Osteoblast (primary cell): ENCODE data around the gene DBR1. TPM values are rescaled to one million over a fixed set of nuclear protein-coding genes. Genes with fewer than 3 reads are reported as not detected.

Experiments used
- DNase-seq: peaks from one replicate; pipeline ENCODE4 v3.0.0; 2011; ENCODE audit warnings: low spot score, mixed read lengths; ENCODE audit not compliant: insufficient read length; ENCODE audit errors: missing footprints
- H2AFZ ChIP-seq: 2 replicates; pipeline ENCODE4 v1.6.0; 2011; ENCODE audit warnings: mild to moderate bottlenecking, low read length
- H3K27ac ChIP-seq: 2 replicates; pipeline ENCODE4 v1.5.1; 2011; ENCODE audit warnings: mild to moderate bottlenecking, low read depth, low read length, moderate library complexity
- H3K27me3 ChIP-seq: 2 replicates; pipeline ENCODE4 v1.6.0; 2012; ENCODE audit warnings: mild to moderate bottlenecking, control low read depth, inconsistent platforms, low read length, moderate library complexity; ENCODE audit not compliant: insufficient read depth
- H3K36me3 ChIP-seq: 2 replicates; pipeline ENCODE4 v1.5.1; 2011; ENCODE audit warnings: mild to moderate bottlenecking, low read length, control low read depth, moderate library complexity; ENCODE audit not compliant: insufficient read depth
- H3K4me1 ChIP-seq: 2 replicates; pipeline ENCODE4 v1.5.1; 2011; ENCODE audit warnings: mild to moderate bottlenecking, low read length, control low read depth, moderate library complexity; ENCODE audit not compliant: insufficient read depth
- H3K4me2 ChIP-seq: 2 replicates; pipeline ENCODE4 v1.6.0; 2011; ENCODE audit warnings: mild to moderate bottlenecking, low read length; ENCODE audit not compliant: insufficient read depth
- H3K4me3 ChIP-seq: fragments of 200-600 bp; sonication (generic); 3 replicates; pipeline ENCODE4 v1.5.1; 2012; ENCODE audit warnings: mild to moderate bottlenecking, low read length, inconsistent platforms; ENCODE audit not compliant: insufficient read depth
- H3K79me2 ChIP-seq: 2 replicates; pipeline ENCODE4 v1.6.0; 2012; ENCODE audit warnings: mild to moderate bottlenecking, low read length, control low read depth, inconsistent platforms; ENCODE audit not compliant: insufficient read depth
- H3K9me3 ChIP-seq: 2 replicates; pipeline ENCODE4 v1.5.1; 2011; ENCODE audit warnings: low read depth, low read length, control low read depth
- H4K20me1 ChIP-seq: 2 replicates; pipeline ENCODE4 v1.6.0; 2012; ENCODE audit warnings: mild to moderate bottlenecking, low read length, control low read depth; ENCODE audit not compliant: insufficient read depth
- total RNA-seq: library from RNA; depleted of rRNA; stranded (reverse); fragments of >200 nt; gene quantifications from 2 replicates; pipeline ENCODE4 v1.2.3, GENCODE V29; 2012
- TF ChIP-seq, protein P1 (sequence below): IDR thresholded peaks from 2 replicates; pipeline ENCODE4 v1.5.1; 2011; ENCODE audit warnings: mild to moderate bottlenecking, low read depth, low read length, moderate library complexity; ENCODE audit errors: extremely low read depth

DBR1 gene, protein sequence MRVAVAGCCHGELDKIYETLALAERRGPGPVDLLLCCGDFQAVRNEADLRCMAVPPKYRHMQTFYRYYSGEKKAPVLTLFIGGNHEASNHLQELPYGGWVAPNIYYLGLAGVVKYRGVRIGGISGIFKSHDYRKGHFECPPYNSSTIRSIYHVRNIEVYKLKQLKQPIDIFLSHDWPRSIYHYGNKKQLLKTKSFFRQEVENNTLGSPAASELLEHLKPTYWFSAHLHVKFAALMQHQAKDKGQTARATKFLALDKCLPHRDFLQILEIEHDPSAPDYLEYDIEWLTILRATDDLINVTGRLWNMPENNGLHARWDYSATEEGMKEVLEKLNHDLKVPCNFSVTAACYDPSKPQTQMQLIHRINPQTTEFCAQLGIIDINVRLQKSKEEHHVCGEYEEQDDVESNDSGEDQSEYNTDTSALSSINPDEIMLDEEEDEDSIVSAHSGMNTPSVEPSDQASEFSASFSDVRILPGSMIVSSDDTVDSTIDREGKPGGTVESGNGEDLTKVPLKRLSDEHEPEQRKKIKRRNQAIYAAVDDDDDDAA
- total RNA-seq: 16.3 and 17.1 TPM in 2 replicates

DNA sequence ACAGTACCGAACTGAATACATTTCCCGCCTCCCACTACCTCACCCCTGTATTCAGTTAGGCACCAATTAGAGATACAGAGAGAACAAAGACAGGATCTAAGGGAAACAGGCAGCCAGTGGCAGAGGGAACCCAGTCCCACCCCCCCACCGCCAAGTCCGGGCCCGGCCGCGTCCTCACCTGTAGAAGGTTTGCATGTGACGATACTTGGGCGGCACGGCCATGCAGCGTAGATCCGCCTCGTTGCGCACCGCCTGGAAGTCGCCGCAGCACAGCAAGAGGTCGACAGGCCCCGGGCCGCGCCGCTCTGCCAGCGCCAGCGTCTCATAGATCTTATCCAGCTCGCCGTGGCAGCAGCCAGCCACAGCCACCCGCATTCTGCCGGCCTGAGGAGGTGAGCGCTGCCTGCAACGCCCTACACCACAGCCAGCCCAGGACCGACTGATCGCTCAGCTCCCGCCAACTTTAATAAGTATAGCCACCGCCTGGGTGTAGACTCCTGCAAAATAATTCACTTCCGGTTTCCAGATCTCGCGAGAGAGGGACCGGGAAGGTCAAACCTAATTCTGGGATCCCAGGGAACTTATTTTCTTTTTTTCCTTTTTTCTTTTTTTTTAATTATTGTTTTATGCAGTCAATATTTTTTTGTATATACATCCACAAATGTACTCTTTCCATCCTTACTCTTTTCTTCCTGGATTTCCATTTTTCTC is at the start of gene DBR1:
Gene DBR1, minus strand, starts transcription at position 501 of the 711 bp plus-strand sequence. Its CDS starts 126 bp downstream, at position 375.
- Histone ChIP-seq H3K4me3 (peak within 1 kb of the TSS; percentile 78), H3K27me3 (no peaks in the 10 kb centered on the region), H3K4me2 (peak within 1 kb of the TSS; percentile 99), H2AFZ (peak within 1 kb of the TSS; percentile 82), H4K20me1 (peaks cover 3% of the 10 kb centered on the region), H3K27ac (peak within 1 kb of the TSS; percentile 52), H3K79me2 (peaks cover 29% of the 10 kb centered on the region), H3K4me1 (peaks cover 12% of the 10 kb centered on the region), H3K9me3 (no peaks in the 10 kb centered on the region), H3K36me3 (peaks cover 10% of the 10 kb centered on the region)
- TF ChIP-seq, protein P1, sequence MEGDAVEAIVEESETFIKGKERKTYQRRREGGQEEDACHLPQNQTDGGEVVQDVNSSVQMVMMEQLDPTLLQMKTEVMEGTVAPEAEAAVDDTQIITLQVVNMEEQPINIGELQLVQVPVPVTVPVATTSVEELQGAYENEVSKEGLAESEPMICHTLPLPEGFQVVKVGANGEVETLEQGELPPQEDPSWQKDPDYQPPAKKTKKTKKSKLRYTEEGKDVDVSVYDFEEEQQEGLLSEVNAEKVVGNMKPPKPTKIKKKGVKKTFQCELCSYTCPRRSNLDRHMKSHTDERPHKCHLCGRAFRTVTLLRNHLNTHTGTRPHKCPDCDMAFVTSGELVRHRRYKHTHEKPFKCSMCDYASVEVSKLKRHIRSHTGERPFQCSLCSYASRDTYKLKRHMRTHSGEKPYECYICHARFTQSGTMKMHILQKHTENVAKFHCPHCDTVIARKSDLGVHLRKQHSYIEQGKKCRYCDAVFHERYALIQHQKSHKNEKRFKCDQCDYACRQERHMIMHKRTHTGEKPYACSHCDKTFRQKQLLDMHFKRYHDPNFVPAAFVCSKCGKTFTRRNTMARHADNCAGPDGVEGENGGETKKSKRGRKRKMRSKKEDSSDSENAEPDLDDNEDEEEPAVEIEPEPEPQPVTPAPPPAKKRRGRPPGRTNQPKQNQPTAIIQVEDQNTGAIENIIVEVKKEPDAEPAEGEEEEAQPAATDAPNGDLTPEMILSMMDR: no peak
- peak; percentile 94 for DNase-seq

DNA sequence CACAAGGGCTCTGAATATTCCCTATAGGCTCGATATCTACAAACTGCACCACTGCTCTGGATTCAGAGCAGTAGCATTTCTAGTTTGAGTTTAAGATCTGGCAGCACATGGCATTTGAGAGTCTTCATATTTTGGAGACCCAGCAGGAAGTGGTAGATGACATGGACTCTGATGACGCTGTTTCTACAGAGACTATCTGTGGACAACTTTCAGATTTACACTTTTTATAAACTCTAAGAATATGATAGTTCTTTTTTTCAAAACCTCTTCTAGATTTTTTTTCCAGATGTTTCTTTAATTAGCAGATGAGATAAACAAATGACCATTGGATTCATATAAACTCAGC is 48.2 kb upstream of the DBR1 start:
- TF ChIP-seq, protein P1: no peak
- H3K9me3 ChIP-seq: no peaks in the 10 kb centered on the region
- H3K27ac ChIP-seq: no peak overlapping the region
- peaks cover 8% of the 10 kb centered on the region for H3K4me1 ChIP-seq
- no peaks in the 10 kb centered on the region for H3K27me3 ChIP-seq
- DNase-seq: no peak
- peaks cover 19% of the 10 kb centered on the region for H4K20me1 ChIP-seq
- H3K4me2 ChIP-seq: no peak overlapping the region
- H3K36me3 ChIP-seq: peaks cover 25% of the 10 kb centered on the region
- H2AFZ ChIP-seq: no peak overlapping the region
- peaks cover 14% of the 10 kb centered on the region for H3K79me2 ChIP-seq
- H3K4me3 ChIP-seq: no peak overlapping the region

DNA sequence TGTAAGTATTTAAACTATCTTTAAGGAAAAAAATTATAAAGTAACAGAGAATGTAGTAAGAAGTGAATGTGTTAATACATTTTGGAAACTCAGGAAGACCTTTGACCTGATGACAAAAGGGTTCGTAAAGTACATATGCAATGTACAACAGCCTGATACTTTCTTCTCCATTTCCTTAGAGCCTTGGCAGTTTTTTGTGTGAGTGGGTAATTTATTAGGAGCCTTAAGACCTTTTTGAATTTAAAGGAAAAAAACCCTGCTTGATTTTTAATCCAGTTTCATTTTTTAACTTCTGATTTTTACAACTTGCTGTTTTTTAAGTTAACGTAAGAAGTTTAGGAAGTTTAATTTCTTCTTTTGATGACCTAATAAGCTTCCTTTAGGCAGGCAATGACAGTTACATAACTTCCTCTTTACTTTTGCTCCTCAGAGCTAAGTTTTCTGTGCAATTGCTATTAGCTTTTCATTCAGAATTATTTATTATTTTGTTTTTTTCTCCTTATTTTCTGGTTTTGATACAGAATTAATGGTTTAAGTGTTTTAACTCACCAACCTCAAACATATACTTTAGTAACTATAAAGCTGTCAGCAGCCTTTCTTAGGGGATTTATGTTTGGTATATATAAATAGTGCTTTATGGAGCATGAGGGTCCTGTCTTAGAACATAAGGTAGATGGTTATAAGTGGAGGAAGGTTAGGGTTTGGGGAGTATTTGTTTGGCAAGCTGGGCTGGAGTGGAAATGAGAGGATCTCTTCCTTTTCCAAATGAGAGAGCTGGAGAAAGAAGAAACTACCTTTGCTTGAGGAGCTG is 47.6 kb upstream of the DBR1 start:
- Histone ChIP-seq H3K79me2 (peaks cover 16% of the 10 kb centered on the region), H3K27me3 (no peaks in the 10 kb centered on the region), H3K9me3 (no peaks in the 10 kb centered on the region), H3K4me1 (peaks cover 2% of the 10 kb centered on the region), H3K4me3 (no peak overlapping the region), H2AFZ (no peak overlapping the region), H3K4me2 (no peak overlapping the region), H4K20me1 (peaks cover 19% of the 10 kb centered on the region), H3K36me3 (peaks cover 25% of the 10 kb centered on the region), H3K27ac (no peak overlapping the region)
- DNase-seq: no peak
- TF ChIP-seq, protein P1: no peak
